CD8-positive, alpha-beta memory T cell (primary cell): ENCODE measurements around the gene HSPBP1. TPM values are rescaled to one million over a fixed set of nuclear protein-coding genes. Genes with fewer than 3 reads are reported as not detected.

Experiments used
- CTCF ChIA-PET: fragments of 350-600 bp; sonication (Branson Sonifier 250); formaldehyde crosslinking; loops from one replicate; lab custom pipeline; 2021; ENCODE audit warnings: antibody characterized with exemption; lab: Charles Lee
- POLR2A ChIA-PET: fragments of 350-600 bp; sonication (Branson Sonifier 250); formaldehyde crosslinking; loops from one replicate; lab custom pipeline; 2021; ENCODE audit warnings: antibody characterized with exemption; lab: Charles Lee
- DNase-seq, 5 donors: peaks; one replicate each; pipeline versions ENCODE4 v3.0.0 to v3.0.0-alpha.2; 2020 to 2022; ENCODE audit warnings: mixed read lengths in 1 of 5
- H3K27ac ChIP-seq: one replicate; pipeline ENCODE4 v1.7.0; 2013; ENCODE audit warnings: low read depth, mild to moderate bottlenecking, low read length, moderate library complexity
- H3K27me3 ChIP-seq: 2 replicates; pipeline ENCODE4 v1.7.0; 2013; ENCODE audit warnings: low read length, mild to moderate bottlenecking; ENCODE audit not compliant: insufficient read depth, poor library complexity, severe bottlenecking
- H3K36me3 ChIP-seq: 2 replicates; pipeline ENCODE4 v1.7.0; 2013; ENCODE audit warnings: mild to moderate bottlenecking, low read length, moderate library complexity; ENCODE audit not compliant: insufficient read depth
- H3K4me1 ChIP-seq: 2 replicates; pipeline ENCODE4 v1.7.0; 2013; ENCODE audit warnings: mild to moderate bottlenecking, low read length, moderate library complexity; ENCODE audit not compliant: insufficient read depth
- H3K4me3 ChIP-seq: 2 replicates; pipeline ENCODE4 v1.7.0; 2013; ENCODE audit warnings: mild to moderate bottlenecking, low read length
- H3K9me3 ChIP-seq: 2 replicates; pipeline ENCODE4 v1.7.0; 2013; ENCODE audit warnings: mild to moderate bottlenecking, low read length
- H3K27ac Mint-ChIP-seq, 8 donors: one replicate each; pipeline ENCODE4 v1.8.0; 2020 to 2021; ENCODE audit warnings: mixed read lengths in 8 of 8, mild to moderate bottlenecking in 6 of 8, inconsistent platforms in 3 of 8, moderate library complexity in 3 of 8
- H3K27me3 Mint-ChIP-seq, 2 donors: one replicate each; pipeline ENCODE4 v1.8.0; 2020 to 2021; ENCODE audit warnings: mixed read lengths in 2 of 2, mild to moderate bottlenecking in 1 of 2, moderate library complexity in 1 of 2
- H3K36me3 Mint-ChIP-seq, 3 donors: one replicate each; pipeline ENCODE4 v1.8.0; 2020 to 2021; ENCODE audit warnings: mixed read lengths in 3 of 3, inconsistent platforms in 1 of 3, mild to moderate bottlenecking in 1 of 3
- H3K4me1 Mint-ChIP-seq, 3 donors: one replicate each; pipeline ENCODE4 v1.8.0; 2020 to 2021; ENCODE audit warnings: mixed read lengths in 3 of 3, inconsistent platforms in 1 of 3, mild to moderate bottlenecking in 1 of 3
- H3K4me3 Mint-ChIP-seq, 7 donors: one replicate each; pipeline ENCODE4 v1.8.0; 2020 to 2021; ENCODE audit warnings: mixed read lengths in 7 of 7, mild to moderate bottlenecking in 6 of 7, moderate library complexity in 4 of 7, inconsistent platforms in 2 of 7
- H3K9me3 Mint-ChIP-seq, 5 donors: one replicate each; pipeline ENCODE4 v1.8.0; 2020 to 2022; ENCODE audit warnings: mixed read lengths in 5 of 5, mild to moderate bottlenecking in 3 of 5, moderate library complexity in 2 of 5, inconsistent platforms in 1 of 5
- polyA plus RNA-seq: library from polyadenylated mRNA; unstranded; fragments of 300-500 nt; fragmentation: Illumina TruSeq; gene quantifications from one replicate; pipeline ENCODE4 v1.2.3, GENCODE V29; 2021
- total RNA-seq, 2 experiments: library from RNA; stranded (reverse); gene quantifications; one replicate each; pipeline ENCODE4 v1.2.3, GENCODE V29; 2021

Gene HSPBP1
- total and polyA plus RNA-seq, 3 experiments from 2014 or later: 46.4 to 84.1 (median 82.9) TPM

GRCh38 chr19:55289117-55289796 lies 9.3 kb upstream of the HSPBP1 start:
- no peak overlapping the region for H3K27ac ChIP-seq
- DNase-seq: no peak
- H3K9me3 ChIP-seq: no peaks in the 10 kb centered on the region
- no peak overlapping the region for H3K4me3 ChIP-seq
- ChIA-PET POLR2A (no interaction called here), CTCF (interaction anchor here (0.8 kb wide), 1 partner anchor 13 kb away, joined by 3 read pairs; no protein-coding TSS in a partner anchor)
- H3K4me3 Mint-ChIP-seq: no peak overlapping the region
- H3K4me1 ChIP-seq: peaks cover 6% of the 10 kb centered on the region
- no peaks in the 10 kb centered on the region for H3K36me3 Mint-ChIP-seq
- H3K27me3 Mint-ChIP-seq: peaks cover 0 to 2% of the 10 kb centered on the region in 2 donors
- no peaks in the 10 kb centered on the region for H3K9me3 Mint-ChIP-seq
- peaks cover 4 to 10% (median 10%) of the 10 kb centered on the region in 3 donors for H3K4me1 Mint-ChIP-seq
- no peak overlapping the region for H3K27ac Mint-ChIP-seq
- no peaks in the 10 kb centered on the region for H3K27me3 ChIP-seq
- H3K36me3 ChIP-seq: no peaks in the 10 kb centered on the region

DNA sequence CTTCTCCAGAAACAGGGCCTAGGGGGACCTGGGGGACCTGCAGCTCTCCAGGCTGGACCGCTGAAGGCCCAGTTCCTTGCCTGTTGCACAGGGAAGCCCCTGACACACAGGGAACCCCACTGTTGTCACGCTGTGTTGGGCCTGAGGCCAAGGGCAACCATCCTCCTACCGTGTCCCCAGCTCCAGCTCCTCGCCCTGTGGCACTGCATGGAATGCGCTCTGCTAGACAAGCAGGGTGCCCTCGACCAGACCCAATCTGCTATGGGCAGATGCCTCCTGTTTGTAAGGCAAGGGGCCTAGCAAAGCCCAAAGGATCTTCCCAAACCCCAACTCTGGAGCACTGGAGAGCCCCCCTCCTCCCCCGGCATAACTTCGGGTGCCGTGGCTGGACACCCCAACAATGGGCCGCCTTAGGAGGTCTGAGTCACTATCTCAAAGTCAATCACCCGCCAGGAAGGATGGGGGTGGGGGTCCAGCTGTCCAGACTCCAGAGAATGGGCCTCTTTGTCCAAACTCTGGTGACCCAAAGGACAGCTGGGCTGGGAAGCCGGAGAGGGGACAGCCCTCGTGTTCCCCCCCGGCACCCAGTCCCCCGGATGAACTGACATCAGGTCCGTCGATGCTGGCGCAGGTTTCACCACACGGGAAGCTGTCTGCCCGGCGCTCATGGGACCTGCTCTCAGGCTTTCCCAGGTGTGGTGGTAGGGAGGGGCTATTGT lies 7.6 kb upstream of the HSPBP1 start:
- H3K27ac ChIP-seq: no peak overlapping the region
- ChIA-PET POLR2A (no interaction called here), CTCF (interaction anchor here (1.0 to 1.1 kb wide), 2 partner anchors 14 to 216 kb away, joined by 3 read pairs; no protein-coding TSS in a partner anchor)
- peak overlapping the region in 1 of 7 donors; percentile 24 for H3K4me3 Mint-ChIP-seq
- no peaks in the 10 kb centered on the region for H3K9me3 ChIP-seq
- no peak overlapping the region for H3K4me3 ChIP-seq
- peaks cover 13 to 22% (median 21%) of the 10 kb centered on the region in 3 donors for H3K4me1 Mint-ChIP-seq
- no peak overlapping the region for H3K27ac Mint-ChIP-seq
- no peaks in the 10 kb centered on the region for H3K36me3 ChIP-seq
- no peak for DNase-seq
- H3K27me3 Mint-ChIP-seq: peaks cover 0 to 2% of the 10 kb centered on the region in 2 donors
- peaks cover 11% of the 10 kb centered on the region for H3K4me1 ChIP-seq
- no peaks in the 10 kb centered on the region for H3K9me3 Mint-ChIP-seq
- H3K27me3 ChIP-seq: no peaks in the 10 kb centered on the region
- H3K36me3 Mint-ChIP-seq: no peaks in the 10 kb centered on the region

- H3K4me1 ChIP-seq: peaks cover 13% of the 10 kb centered on the region
- H3K4me1 Mint-ChIP-seq: peaks cover 18 to 29% (median 26%) of the 10 kb centered on the region in 3 donors
- no peaks in the 10 kb centered on the region for H3K9me3 Mint-ChIP-seq
- H3K27me3 Mint-ChIP-seq: peaks cover 0 to 3% of the 10 kb centered on the region in 2 donors
- CTCF ChIA-PET: no interaction called here
- no peak overlapping the region for H3K27ac ChIP-seq
- no peak overlapping the region for H3K4me3 ChIP-seq
- DNase-seq: no peak
- H3K27me3 ChIP-seq: no peaks in the 10 kb centered on the region
- H3K36me3 ChIP-seq: no peaks in the 10 kb centered on the region
- no peaks in the 10 kb centered on the region for H3K36me3 Mint-ChIP-seq
- H3K9me3 ChIP-seq: no peaks in the 10 kb centered on the region
- peak overlapping the region in 4 of 7 donors; percentile 51 to 55 (median 53) for H3K4me3 Mint-ChIP-seq
- H3K27ac Mint-ChIP-seq: peak overlapping the region in 6 of 8 donors; percentile 42 to 89 (median 72)
- POLR2A ChIA-PET: no interaction called here
Measured at GRCh38 chr19:55285229-55285890, 5.5 kb upstream of the HSPBP1 start.

- peak overlapping the region in 5 of 7 donors; percentile 51 to 75 (median 55) for H3K4me3 Mint-ChIP-seq
- Histone ChIP-seq H3K9me3 (no peaks in the 10 kb centered on the region), H3K36me3 (no peaks in the 10 kb centered on the region), H3K27me3 (no peaks in the 10 kb centered on the region), H3K4me1 (peaks cover 15% of the 10 kb centered on the region), H3K4me3 (no peak overlapping the region), H3K27ac (peak overlapping the region; percentile 16)
- CTCF ChIA-PET: no interaction called here
- POLR2A ChIA-PET: no interaction called here
- H3K36me3 Mint-ChIP-seq: peaks cover 0 to 4% (median 0%) of the 10 kb centered on the region in 3 donors
- peak overlapping the region in 7 of 8 donors; percentile 37 to 89 (median 75) for H3K27ac Mint-ChIP-seq
- H3K27me3 Mint-ChIP-seq: peaks cover 0 to 5% of the 10 kb centered on the region in 2 donors
- peaks cover 27 to 37% (median 33%) of the 10 kb centered on the region in 3 donors for H3K4me1 Mint-ChIP-seq
- DNase-seq: no peak
- H3K9me3 Mint-ChIP-seq: no peaks in the 10 kb centered on the region
Measured at GRCh38 chr19:55284405-55285058, 4.6 kb upstream of the HSPBP1 start.

GRCh38 chr19:55283548-55284377 lies 3.9 kb upstream of the HSPBP1 start, which contains the start of gene BRSK1:
TSS of gene BRSK1 (plus strand) at chr19:55283997. CDS start at chr19:55284443, 446 bp downstream.
- ChIA-PET CTCF (interaction anchor here (1.2 kb wide), 1 partner anchor 7 kb away, joined by 3 read pairs; no protein-coding TSS in a partner anchor), POLR2A (interaction anchor here (1.5 kb wide), 1 partner anchor 29 kb away, joined by 3 read pairs; no protein-coding TSS in a partner anchor)
- H3K4me3 Mint-ChIP-seq: peak within 1 kb of the TSS; percentile 37 to 77 (median 63)

DNA sequence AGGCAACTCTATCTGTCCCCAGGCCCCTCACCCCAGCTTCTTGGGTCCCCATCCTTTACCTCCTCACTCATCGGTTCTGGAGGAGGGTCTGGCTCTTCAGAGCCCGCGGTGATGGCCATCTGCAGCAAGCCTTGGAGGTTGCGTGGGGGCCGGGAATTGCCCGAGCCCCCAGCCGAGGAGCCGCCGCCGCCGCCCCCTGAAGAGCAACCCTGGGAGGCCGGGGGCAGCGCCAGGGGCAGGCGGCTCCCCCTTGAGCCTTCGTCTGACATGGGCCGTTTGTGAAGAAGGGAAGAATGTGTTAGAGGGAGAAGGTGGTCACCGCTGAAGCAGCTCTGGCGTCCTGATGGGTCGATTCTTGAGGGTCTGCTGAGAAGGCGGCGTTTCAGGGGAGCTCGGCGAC lies 570 bp downstream of the HSPBP1 start:
- Histone ChIP-seq H3K9me3 (no peaks in the 10 kb centered on the region), H3K27ac (peak overlapping the region; percentile 83), H3K4me1 (peaks cover 28% of the 10 kb centered on the region), H3K4me3 (peak overlapping the region; percentile 97), H3K36me3 (no peaks in the 10 kb centered on the region), H3K27me3 (no peaks in the 10 kb centered on the region)
- no peak for DNase-seq
- POLR2A ChIA-PET: interaction anchor here (0.9 to 2.5 kb wide), 10 partner anchors 18 to 197 kb away, joined by 3 to 33 read pairs (median 6); partner anchors contain the start of genes KMT5C, PPP1R12C, PPP6R1 and TMEM238
- H3K27me3 Mint-ChIP-seq: peaks cover 0 to 4% of the 10 kb centered on the region in 2 donors
- H3K4me1 Mint-ChIP-seq: peaks cover 46 to 67% (median 54%) of the 10 kb centered on the region in 3 donors
- no peaks in the 10 kb centered on the region for H3K9me3 Mint-ChIP-seq
- H3K4me3 Mint-ChIP-seq: peak overlapping the region; percentile 89 to 99 (median 99)
- peak overlapping the region; percentile 85 to 100 (median 99) for H3K27ac Mint-ChIP-seq
- H3K36me3 Mint-ChIP-seq: peaks cover 0 to 31% (median 5%) of the 10 kb centered on the region in 3 donors
- CTCF ChIA-PET: interaction anchor here (1.3 to 2.0 kb wide), 4 partner anchors 20 to 225 kb away, joined by 3 to 13 read pairs (median 5); no protein-coding TSS in a partner anchor

More at GRCh38 chr19:55283548-55284377, 3.9 kb upstream of the HSPBP1 start, which contains the start of gene BRSK1:
- H3K27ac Mint-ChIP-seq: peak within 1 kb of the TSS; percentile 15 to 93 (median 87)
- Histone ChIP-seq H3K27me3 (no peaks in the 10 kb centered on the region), H3K36me3 (no peaks in the 10 kb centered on the region), H3K9me3 (no peaks in the 10 kb centered on the region), H3K4me3 (no peak within 1 kb of the TSS), H3K4me1 (peaks cover 22% of the 10 kb centered on the region), H3K27ac (peak within 1 kb of the TSS; percentile 16)
- peaks cover 30 to 44% (median 38%) of the 10 kb centered on the region in 3 donors for H3K4me1 Mint-ChIP-seq
- H3K9me3 Mint-ChIP-seq: no peaks in the 10 kb centered on the region
- DNase-seq: peak; percentile 25 to 73 (median 34)
- peaks cover 0 to 5% of the 10 kb centered on the region in 2 donors for H3K27me3 Mint-ChIP-seq
- peaks cover 0 to 4% (median 0%) of the 10 kb centered on the region in 3 donors for H3K36me3 Mint-ChIP-seq
